Inflammatory macrophage (primary cell): ENCODE measurements around the gene RNF223.

Experiments used
- DNase-seq, 2 donors: peaks; one replicate each; pipeline ENCODE4 v3.0.0-alpha.2; 2020 to 2022

Gene RNF223

DNA sequence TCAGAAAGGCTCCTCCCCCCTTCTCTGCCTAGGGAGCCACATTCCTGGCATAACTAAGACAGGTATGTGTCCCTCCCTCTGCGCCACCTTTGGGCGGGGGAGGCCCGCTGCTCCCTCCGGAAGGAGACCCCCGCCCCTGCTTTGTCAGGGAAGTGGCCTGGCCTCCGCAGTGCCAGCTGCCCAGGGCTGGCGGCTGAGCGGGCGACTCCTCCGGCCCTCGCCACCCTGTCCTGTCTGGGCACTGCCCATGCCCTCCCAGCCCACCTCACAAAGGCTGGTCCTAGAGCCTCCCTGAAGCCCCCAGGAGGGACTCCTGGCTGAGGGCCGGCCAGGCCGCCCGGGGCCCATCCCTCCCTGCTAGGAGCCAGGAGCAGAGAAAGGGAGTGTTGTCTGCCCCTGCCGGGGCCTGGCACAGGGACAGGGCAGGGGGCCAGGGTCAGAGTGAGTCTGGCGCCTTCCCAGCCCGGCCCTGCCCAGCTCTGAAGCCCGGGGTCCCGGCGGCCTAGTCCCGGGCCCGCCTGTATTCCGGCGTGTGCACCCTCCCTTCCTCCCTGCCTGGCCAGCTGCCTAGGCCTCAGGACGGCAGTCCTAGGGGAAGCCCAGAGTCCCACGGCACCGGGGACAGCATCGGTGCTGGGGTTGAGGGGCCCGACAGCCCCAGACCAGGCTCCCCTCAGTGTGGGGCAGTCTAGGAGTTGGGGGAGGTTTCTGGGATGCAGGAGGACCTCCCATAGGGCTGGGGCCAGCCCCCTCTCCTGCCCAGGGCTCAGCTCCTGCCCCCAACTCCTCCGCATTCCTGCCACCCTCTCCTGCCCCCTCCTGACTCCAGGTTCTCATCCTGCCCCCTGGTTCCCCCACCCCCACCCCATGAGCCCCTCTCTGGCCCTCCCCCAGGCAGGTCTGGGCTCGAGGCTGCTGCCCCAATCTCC lies 49.1 kb downstream of the RNF223 start:
- DNase-seq, result no peak

DNA sequence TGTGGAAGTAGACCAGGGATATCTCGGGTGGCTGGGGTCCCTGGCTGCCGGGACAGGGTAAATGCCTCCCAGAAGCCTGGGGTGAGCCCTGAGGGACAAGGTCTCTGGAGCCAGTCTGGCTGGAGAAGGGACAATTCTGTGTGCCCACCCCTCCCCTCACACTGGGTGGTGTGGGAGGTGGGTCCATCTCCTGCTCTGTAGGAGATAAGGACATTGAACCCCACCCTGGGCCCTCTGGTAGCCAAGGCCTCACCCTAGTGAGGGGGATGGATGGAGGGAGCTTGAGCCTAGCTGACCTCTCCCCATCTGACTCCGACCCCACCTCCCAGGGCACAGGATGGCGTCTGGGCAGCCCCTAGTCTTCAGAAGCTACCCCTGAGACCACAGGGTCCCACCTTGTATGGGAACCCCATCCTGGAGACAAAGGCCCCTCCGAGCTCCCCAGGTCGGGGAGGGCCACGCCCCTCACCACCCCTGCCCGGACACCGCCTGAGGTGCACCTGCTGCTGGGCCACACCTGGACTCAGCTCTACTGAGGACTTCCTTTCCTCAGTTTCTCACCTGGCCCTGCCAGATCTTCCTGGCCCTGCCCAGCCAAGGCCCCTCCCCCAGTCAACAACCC lies 49.8 kb downstream of the RNF223 start:
- no peak for DNase-seq

GRCh38 chr1:1023700-1024099 lies 50.4 kb downstream of the RNF223 start:
- DNase-seq, result no peak

GRCh38 chr1:1022302-1023009 lies 51.6 kb downstream of the RNF223 start:
- DNase-seq, result no peak

- DNase-seq, result no peak
Measured at GRCh38 chr1:1021920-1022259, 52.2 kb downstream of the RNF223 start.

DNA sequence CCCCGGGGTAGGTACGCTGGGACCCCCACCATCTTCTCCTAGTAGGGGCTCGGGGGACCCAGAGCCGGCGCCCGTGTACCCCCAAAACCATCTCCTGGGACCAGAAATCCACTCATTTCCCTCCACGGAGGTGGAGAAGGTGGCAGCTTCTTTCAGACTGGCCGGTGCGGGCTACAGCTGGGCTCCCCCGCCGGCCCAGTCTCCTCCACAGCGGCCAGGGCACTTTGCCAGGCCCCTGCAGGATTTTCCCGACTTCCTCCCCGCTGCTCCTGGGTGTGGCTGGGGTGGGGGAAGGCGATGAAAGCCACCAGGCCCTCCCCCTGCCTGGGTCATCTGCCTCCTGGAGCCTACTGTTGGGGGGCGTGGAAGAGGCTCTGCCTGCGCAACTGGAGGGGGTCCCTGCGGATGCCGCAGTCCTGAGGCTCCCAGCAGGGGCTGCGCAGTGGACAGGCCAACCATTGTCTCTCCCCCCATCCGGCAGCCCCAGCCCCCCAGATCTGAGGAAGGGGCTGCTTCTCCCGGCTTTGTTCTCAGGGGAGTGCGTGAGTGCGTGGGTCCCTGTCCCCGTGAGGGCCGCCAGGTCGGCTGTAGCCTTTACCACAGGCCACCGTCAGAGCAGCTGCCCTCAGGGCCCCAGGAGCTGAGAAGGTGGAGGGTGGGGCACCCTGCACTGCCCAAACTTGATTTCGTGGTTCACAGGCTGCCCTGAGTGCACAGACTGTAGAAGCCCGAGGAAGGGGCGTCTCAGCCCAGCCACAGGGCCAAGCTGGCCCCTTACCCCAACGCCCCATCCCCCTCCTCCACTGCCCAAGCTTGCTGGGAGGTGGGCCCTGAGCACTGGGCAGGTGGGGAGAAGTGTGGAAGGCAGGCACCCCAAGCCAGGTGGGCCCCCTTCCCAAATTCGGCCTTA lies 52.8 kb downstream of the RNF223 start:
- peak; percentile 20 to 49 for DNase-seq
